Endodermal cell (in vitro differentiated cells): ENCODE data around the gene LIPT2. TPM values are rescaled to one million over a fixed set of nuclear protein-coding genes. Genes with fewer than 3 reads are reported as not detected.

ENCODE experiments used
- DNase-seq: peaks from one replicate; pipeline ENCODE4 v3.0.0-alpha.2; 2017
- H3K27ac ChIP-seq: 2 replicates; pipeline ENCODE4 v1.5.1; 2013; ENCODE audit warnings: mild to moderate bottlenecking, low read depth, low read length, moderate library complexity
- H3K27me3 ChIP-seq: 2 replicates; pipeline ENCODE4 v1.6.1; 2013; ENCODE audit warnings: mild to moderate bottlenecking, low read length, moderate library complexity; ENCODE audit not compliant: insufficient read depth, control insufficient read depth, poor library complexity, severe bottlenecking
- H3K36me3 ChIP-seq: 2 replicates; pipeline ENCODE4 v1.7.0; 2013; ENCODE audit warnings: mild to moderate bottlenecking, low read length, moderate library complexity; ENCODE audit not compliant: control insufficient read depth, insufficient read depth
- H3K4me1 ChIP-seq: one replicate; pipeline ENCODE4 v1.7.0; 2013; ENCODE audit warnings: low read length; ENCODE audit not compliant: control insufficient read depth, insufficient read depth
- H3K4me3 ChIP-seq: 2 replicates; pipeline ENCODE4 v1.5.1; 2013; ENCODE audit warnings: mild to moderate bottlenecking, low read length, moderate library complexity
- H3K9ac ChIP-seq: 2 replicates; pipeline ENCODE4 v1.6.1; 2013; ENCODE audit warnings: mild to moderate bottlenecking, low read length, moderate library complexity; ENCODE audit not compliant: poor library complexity, severe bottlenecking; ENCODE audit errors: extremely low read depth
- H3K9me3 ChIP-seq: 2 replicates; pipeline ENCODE4 v1.6.1; 2013; ENCODE audit warnings: mild to moderate bottlenecking, low read length, moderate library complexity; ENCODE audit not compliant: control insufficient read depth
- H3K27ac Mint-ChIP-seq: 2 replicates; pipeline ENCODE4 v1.8.0; 2020; ENCODE audit warnings: mixed read lengths
- H3K27me3 Mint-ChIP-seq: 2 replicates; pipeline ENCODE4 v1.8.0; 2021; ENCODE audit warnings: mild to moderate bottlenecking, mixed read lengths; ENCODE audit not compliant: insufficient read depth
- H3K36me3 Mint-ChIP-seq: 2 replicates; pipeline ENCODE4 v1.8.0; 2020; ENCODE audit warnings: low read depth, mixed read lengths
- H3K4me1 Mint-ChIP-seq: 2 replicates; pipeline ENCODE4 v1.8.0; 2020; ENCODE audit warnings: mixed read lengths
- H3K4me3 Mint-ChIP-seq: 2 replicates; pipeline ENCODE4 v1.8.0; 2020; ENCODE audit warnings: mild to moderate bottlenecking, moderate library complexity, mixed read lengths
- H3K9me3 Mint-ChIP-seq: 2 replicates; pipeline ENCODE4 v1.8.0; 2020; ENCODE audit warnings: mild to moderate bottlenecking, mixed read lengths
- WGBS, 2 experiments: methylation state at CpG; one replicate each; pipeline versions ENCODE4 v1.1.5 to v1.1.7; 2013; ENCODE audit warnings: missing lambda C conversion rate in 2 of 2, mixed read lengths in 1 of 2; ENCODE audit not compliant: insufficient coverage in 1 of 2, insufficient read length in 1 of 2; 5-methylcytosine and 5-hydroxymethylcytosine counted together
- total RNA-seq, 2 donors: library from RNA; stranded (reverse); fragmentation: NEBNext Ultra II Directional in 1 of 2; extraction: Animal tissue kit (Norgen Biotek cat#: 25700) in 1 of 2; gene quantifications; 2 replicates in 1 of 2; 3 replicates in 1 of 2; pipeline ENCODE4 v1.2.1, GENCODE V29; 2021
- TF ChIP-seq, protein P1 (sequence below): fragments of 200-600 bp; sonication (generic); conservative IDR thresholded peaks from 2 replicates; pipeline ENCODE4 v1.5.0; 2021; ENCODE audit warnings: antibody characterized with exemption, mild to moderate bottlenecking

The LIPT2 gene
- total RNA-seq, 2 donors from 2014 or later: 6.7 to 9.4 TPM

DNA sequence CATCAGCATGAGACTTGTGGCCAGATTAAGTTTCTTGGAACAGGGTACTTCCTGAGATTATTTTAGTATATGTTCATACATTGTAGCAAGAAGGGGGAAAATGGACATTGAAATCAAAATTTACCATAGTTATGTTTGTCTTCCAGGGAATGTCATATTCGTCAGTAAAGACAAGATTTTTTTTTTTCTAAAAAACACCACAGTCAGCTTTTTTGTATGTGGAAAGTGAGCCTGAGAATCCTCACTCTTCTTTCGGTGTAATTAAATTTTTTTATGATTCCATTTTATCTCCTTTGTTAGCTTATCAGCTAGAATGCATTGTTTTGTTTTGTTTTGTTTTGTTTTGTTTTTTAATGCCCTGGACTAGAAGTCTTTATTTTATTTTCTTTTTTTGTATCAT, 31.5 kb upstream of the LIPT2 start:
- DNase-seq: no peak
- Mint-ChIP-seq H3K36me3 (no peaks in the 10 kb centered on the region), H3K27ac (no peak overlapping the region), H3K4me3 (no peak overlapping the region), H3K9me3 (peaks cover 2% of the 10 kb centered on the region), H3K4me1 (peaks cover 7% of the 10 kb centered on the region), H3K27me3 (no peaks in the 10 kb centered on the region)
- H3K9ac ChIP-seq: no peak overlapping the region
- H3K9me3 ChIP-seq: no peaks in the 10 kb centered on the region
- no peak overlapping the region for H3K27ac ChIP-seq
- no peaks in the 10 kb centered on the region for H3K27me3 ChIP-seq
- peaks cover 2% of the 10 kb centered on the region for H3K4me1 ChIP-seq
- TF ChIP-seq, protein P1, sequence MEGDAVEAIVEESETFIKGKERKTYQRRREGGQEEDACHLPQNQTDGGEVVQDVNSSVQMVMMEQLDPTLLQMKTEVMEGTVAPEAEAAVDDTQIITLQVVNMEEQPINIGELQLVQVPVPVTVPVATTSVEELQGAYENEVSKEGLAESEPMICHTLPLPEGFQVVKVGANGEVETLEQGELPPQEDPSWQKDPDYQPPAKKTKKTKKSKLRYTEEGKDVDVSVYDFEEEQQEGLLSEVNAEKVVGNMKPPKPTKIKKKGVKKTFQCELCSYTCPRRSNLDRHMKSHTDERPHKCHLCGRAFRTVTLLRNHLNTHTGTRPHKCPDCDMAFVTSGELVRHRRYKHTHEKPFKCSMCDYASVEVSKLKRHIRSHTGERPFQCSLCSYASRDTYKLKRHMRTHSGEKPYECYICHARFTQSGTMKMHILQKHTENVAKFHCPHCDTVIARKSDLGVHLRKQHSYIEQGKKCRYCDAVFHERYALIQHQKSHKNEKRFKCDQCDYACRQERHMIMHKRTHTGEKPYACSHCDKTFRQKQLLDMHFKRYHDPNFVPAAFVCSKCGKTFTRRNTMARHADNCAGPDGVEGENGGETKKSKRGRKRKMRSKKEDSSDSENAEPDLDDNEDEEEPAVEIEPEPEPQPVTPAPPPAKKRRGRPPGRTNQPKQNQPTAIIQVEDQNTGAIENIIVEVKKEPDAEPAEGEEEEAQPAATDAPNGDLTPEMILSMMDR: no peak
- H3K36me3 ChIP-seq: no peaks in the 10 kb centered on the region
- H3K4me3 ChIP-seq: no peak overlapping the region
- WGBS, 2 experiments: 80% methylated on average over 1 of the region's 2 CpGs; no CpG with 5 or more reads in 1 of the 2 experiments

DNA sequence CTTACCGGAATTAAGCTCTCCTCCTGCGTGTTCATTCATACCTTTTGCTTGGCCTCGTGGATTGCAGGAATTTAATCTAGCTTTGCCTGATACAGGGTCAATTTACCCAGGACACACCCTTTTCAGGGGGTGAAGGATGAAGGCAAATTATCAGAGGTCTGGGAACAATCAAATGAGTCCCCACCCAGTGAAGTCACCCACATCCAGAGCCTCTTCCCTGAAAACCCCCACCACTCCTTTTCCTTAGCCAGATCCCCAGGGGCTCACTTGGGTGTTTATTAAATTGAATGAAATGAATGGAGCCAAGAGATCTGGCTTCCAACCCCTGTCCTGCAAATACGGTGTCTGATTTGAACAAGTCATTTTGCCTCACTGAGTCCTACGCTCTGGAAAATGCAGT, 31.0 kb upstream of the LIPT2 start:
- DNase-seq: no peak
- Mint-ChIP-seq H3K9me3 (peaks cover 2% of the 10 kb centered on the region), H3K36me3 (no peaks in the 10 kb centered on the region), H3K4me1 (peaks cover 7% of the 10 kb centered on the region), H3K27ac (no peak overlapping the region), H3K4me3 (no peak overlapping the region), H3K27me3 (no peaks in the 10 kb centered on the region)
- no peaks in the 10 kb centered on the region for H3K9me3 ChIP-seq
- peaks cover 2% of the 10 kb centered on the region for H3K4me1 ChIP-seq
- H3K27me3 ChIP-seq: no peaks in the 10 kb centered on the region
- TF ChIP-seq, protein P1: no peak
- H3K36me3 ChIP-seq: no peaks in the 10 kb centered on the region
- H3K4me3 ChIP-seq: no peak overlapping the region
- 95 to 100% methylated on average over 1 to 5 of the region's 5 CpGs for WGBS, 2 experiments
- no peak overlapping the region for H3K27ac ChIP-seq
- no peak overlapping the region for H3K9ac ChIP-seq

GRCh38 chr11:74522776-74523175, 29.3 kb upstream of the LIPT2 start:
- H3K4me3 Mint-ChIP-seq: no peak overlapping the region
- Histone ChIP-seq H3K36me3 (no peaks in the 10 kb centered on the region), H3K9me3 (no peaks in the 10 kb centered on the region), H3K9ac (no peak overlapping the region), H3K27me3 (no peaks in the 10 kb centered on the region), H3K4me3 (no peak overlapping the region), H3K27ac (no peak overlapping the region), H3K4me1 (peaks cover 2% of the 10 kb centered on the region)
- peaks cover 7% of the 10 kb centered on the region for H3K4me1 Mint-ChIP-seq
- H3K9me3 Mint-ChIP-seq: peaks cover 2% of the 10 kb centered on the region
- H3K27ac Mint-ChIP-seq: no peak overlapping the region
- WGBS, 2 experiments: 84 to 92% methylated on average over 2 to 3 of the region's 3 CpGs
- DNase-seq: no peak
- H3K27me3 Mint-ChIP-seq: no peaks in the 10 kb centered on the region
- TF ChIP-seq, protein P1: no peak
- no peaks in the 10 kb centered on the region for H3K36me3 Mint-ChIP-seq
